Loucy (cell line): ENCODE data around the gene CCDC91.

Experiments used
- H2AFZ ChIP-seq: fragments of 200-600 bp; sonication (generic); 2 replicates; pipeline ENCODE4 v1.6.0; 2016; ENCODE audit warnings: antibody characterized with exemption, mild to moderate bottlenecking, low read length, moderate library complexity
- H3F3A ChIP-seq: fragments of 200-600 bp; 2 replicates; pipeline ENCODE4 v1.6.0; 2016; ENCODE audit warnings: antibody characterized with exemption, low read depth, mild to moderate bottlenecking
- H3K27me3 ChIP-seq: fragments of 200-600 bp; sonication (generic); 2 replicates; pipeline ENCODE4 v1.6.1; 2014; ENCODE audit warnings: low read length, mild to moderate bottlenecking; ENCODE audit not compliant: insufficient read depth, poor library complexity, severe bottlenecking
- H3K36me3 ChIP-seq: fragments of 200-600 bp; sonication (generic); 2 replicates; pipeline ENCODE4 v1.6.1; 2016; ENCODE audit warnings: low read length; ENCODE audit not compliant: insufficient read depth
- H3K4me1 ChIP-seq: fragments of 200-600 bp; sonication (generic); 2 replicates; pipeline ENCODE4 v1.5.1; 2014; ENCODE audit warnings: low read length, mild to moderate bottlenecking; ENCODE audit not compliant: insufficient read depth, poor library complexity, severe bottlenecking
- H3K4me2 ChIP-seq: fragments of 200-600 bp; sonication (generic); 2 replicates; pipeline ENCODE4 v1.6.0; 2014; ENCODE audit warnings: antibody characterized with exemption, low read length, low read depth, mild to moderate bottlenecking; ENCODE audit not compliant: poor library complexity, severe bottlenecking
- H3K4me3 ChIP-seq: fragments of 200-600 bp; sonication (generic); 2 replicates; pipeline ENCODE4 v1.5.1; 2014; ENCODE audit warnings: low read length, mild to moderate bottlenecking, mixed read lengths; ENCODE audit not compliant: poor library complexity, severe bottlenecking
- H3K79me2 ChIP-seq: fragments of 200-600 bp; sonication (generic); 2 replicates; pipeline ENCODE4 v1.6.1; 2014; ENCODE audit warnings: low read length; ENCODE audit not compliant: insufficient read depth
- H3K9ac ChIP-seq: fragments of 200-600 bp; sonication (generic); 2 replicates; pipeline ENCODE4 v1.6.0; 2014; ENCODE audit warnings: mild to moderate bottlenecking, low read depth, low read length, moderate library complexity; ENCODE audit not compliant: poor library complexity, severe bottlenecking
- H3K9me2 ChIP-seq: fragments of 200-600 bp; sonication (generic); replicated peaks from 2 replicates; pipeline ENCODE4 v1.6.1; 2016; ENCODE audit warnings: low read depth, low read length, mixed read lengths
- H3K9me3 ChIP-seq: fragments of 200-600 bp; sonication (generic); 2 replicates; pipeline ENCODE4 v1.6.1; 2014; ENCODE audit warnings: mild to moderate bottlenecking, antibody characterized with exemption, low read length, low read depth; ENCODE audit not compliant: insufficient read depth
- H4K20me1 ChIP-seq: fragments of 200-600 bp; sonication (generic); 2 replicates; pipeline ENCODE4 v1.6.0; 2014; ENCODE audit warnings: antibody characterized with exemption, low read length, mild to moderate bottlenecking; ENCODE audit not compliant: insufficient read depth, poor library complexity, severe bottlenecking
- EZH2phosphoT487 ChIP-seq: fragments of 200-600 bp; IDR thresholded peaks from 2 replicates; pipeline ENCODE4 v1.6.1; 2018; ENCODE audit warnings: antibody characterized with exemption, mild to moderate bottlenecking, moderate library complexity, borderline replicate concordance
- TF ChIP-seq, protein P1 (sequence below): fragments of 200-600 bp; sonication (generic); conservative IDR thresholded peaks from 2 replicates; pipeline ENCODE4 v1.5.1; 2014; ENCODE audit warnings: mild to moderate bottlenecking, antibody characterized with exemption, low read length

CCDC91 gene

DNA sequence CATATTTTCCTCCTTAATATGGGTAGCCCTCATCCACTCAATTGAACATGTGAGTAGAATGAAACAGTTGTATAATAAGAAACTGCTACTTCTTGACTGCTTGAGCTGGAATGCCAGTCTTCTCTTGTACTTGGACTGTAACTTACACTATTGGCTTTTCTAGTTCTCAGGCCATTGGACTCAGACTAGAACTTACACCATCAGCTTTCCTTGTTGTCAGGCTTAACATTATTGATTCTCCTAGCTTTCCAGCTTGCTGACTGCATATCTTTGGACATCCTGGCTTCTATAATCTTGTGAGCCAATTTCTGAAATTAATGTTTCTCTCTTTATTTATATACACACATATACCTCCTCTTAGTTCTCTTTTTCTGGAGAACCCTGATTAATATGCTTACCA lies 24.8 kb downstream of the CCDC91 start:
- no peaks in the 10 kb centered on the region for H3K27me3 ChIP-seq
- H3K36me3 ChIP-seq: peaks cover 38% of the 10 kb centered on the region
- no peaks in the 10 kb centered on the region for H3K9me2 ChIP-seq
- H3F3A ChIP-seq: no peaks in the 10 kb centered on the region
- H3K4me1 ChIP-seq: peaks cover 9% of the 10 kb centered on the region
- peaks cover 4% of the 10 kb centered on the region for H4K20me1 ChIP-seq
- peaks cover 20% of the 10 kb centered on the region; the same call in 1 of the 2 replicates for H3K79me2 ChIP-seq
- peaks cover 9% of the 10 kb centered on the region for H3K9me3 ChIP-seq
- H2AFZ ChIP-seq: no peak overlapping the region
- no peak for TF ChIP-seq EZH2phosphoT487
- TF ChIP-seq, protein P1, sequence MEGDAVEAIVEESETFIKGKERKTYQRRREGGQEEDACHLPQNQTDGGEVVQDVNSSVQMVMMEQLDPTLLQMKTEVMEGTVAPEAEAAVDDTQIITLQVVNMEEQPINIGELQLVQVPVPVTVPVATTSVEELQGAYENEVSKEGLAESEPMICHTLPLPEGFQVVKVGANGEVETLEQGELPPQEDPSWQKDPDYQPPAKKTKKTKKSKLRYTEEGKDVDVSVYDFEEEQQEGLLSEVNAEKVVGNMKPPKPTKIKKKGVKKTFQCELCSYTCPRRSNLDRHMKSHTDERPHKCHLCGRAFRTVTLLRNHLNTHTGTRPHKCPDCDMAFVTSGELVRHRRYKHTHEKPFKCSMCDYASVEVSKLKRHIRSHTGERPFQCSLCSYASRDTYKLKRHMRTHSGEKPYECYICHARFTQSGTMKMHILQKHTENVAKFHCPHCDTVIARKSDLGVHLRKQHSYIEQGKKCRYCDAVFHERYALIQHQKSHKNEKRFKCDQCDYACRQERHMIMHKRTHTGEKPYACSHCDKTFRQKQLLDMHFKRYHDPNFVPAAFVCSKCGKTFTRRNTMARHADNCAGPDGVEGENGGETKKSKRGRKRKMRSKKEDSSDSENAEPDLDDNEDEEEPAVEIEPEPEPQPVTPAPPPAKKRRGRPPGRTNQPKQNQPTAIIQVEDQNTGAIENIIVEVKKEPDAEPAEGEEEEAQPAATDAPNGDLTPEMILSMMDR: no peak
- H3K9ac ChIP-seq: no peak overlapping the region
- peak overlapping the region; percentile 13 for H3K4me2 ChIP-seq
- no peak overlapping the region for H3K4me3 ChIP-seq

DNA sequence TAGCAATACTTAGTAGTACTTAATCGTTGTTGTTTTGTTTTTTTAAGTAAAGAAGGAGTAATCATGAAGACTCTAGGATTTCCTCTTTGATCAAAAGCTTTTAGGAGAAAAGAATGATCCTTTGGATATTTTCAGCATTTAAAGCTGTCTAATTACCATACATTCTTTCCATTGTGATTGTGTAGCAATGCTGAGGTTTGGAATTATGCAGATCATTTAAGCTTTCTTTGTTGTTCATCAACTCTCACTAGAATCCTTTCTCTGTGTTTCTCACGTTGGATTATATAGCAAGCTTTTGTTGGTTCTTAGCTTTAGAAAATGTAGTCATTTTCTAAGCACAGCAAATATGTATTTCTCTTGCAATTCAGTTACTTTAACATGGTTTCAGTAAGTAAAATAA lies 25.8 kb downstream of the CCDC91 start:
- H3K4me3 ChIP-seq: no peak overlapping the region
- H3K9me3 ChIP-seq: peaks cover 5% of the 10 kb centered on the region; the same call in 1 of the 2 replicates
- no peaks in the 10 kb centered on the region for H3F3A ChIP-seq
- TF ChIP-seq, protein P1: no peak
- H3K4me2 ChIP-seq: no peak overlapping the region
- peaks cover 9% of the 10 kb centered on the region for H3K4me1 ChIP-seq
- H3K9ac ChIP-seq: no peak overlapping the region
- no peaks in the 10 kb centered on the region for H3K9me2 ChIP-seq
- peaks cover 30% of the 10 kb centered on the region for H3K36me3 ChIP-seq
- H3K27me3 ChIP-seq: no peaks in the 10 kb centered on the region
- peaks cover 6% of the 10 kb centered on the region for H4K20me1 ChIP-seq
- no peak overlapping the region for H2AFZ ChIP-seq
- peaks cover 22% of the 10 kb centered on the region; the same call in 1 of the 2 replicates for H3K79me2 ChIP-seq

DNA sequence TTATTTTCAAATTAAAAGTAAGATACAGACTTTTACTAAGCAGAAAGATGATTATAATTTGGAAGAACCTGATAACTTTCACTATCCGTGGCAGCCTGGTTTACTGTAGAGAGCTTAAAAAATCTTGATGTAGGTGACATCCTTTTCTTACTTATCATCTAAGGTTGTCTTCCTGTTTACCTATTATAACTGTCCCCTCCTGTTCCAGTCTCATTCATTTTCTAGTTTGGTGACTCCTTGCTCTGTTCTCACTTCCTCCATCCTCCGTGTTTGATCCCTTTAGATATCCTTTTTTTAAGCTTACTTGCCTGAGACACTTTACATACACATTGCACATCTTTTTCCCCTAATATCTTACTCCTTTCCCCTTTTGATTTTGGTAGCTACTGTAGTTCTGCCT lies 27.5 kb downstream of the CCDC91 start:
- Histone ChIP-seq H3K9me3 (peaks cover 5% of the 10 kb centered on the region; the same call in 1 of the 2 replicates), H3K4me2 (no peak overlapping the region), H3K4me3 (no peak overlapping the region), H3K9ac (no peak overlapping the region), H3F3A (no peaks in the 10 kb centered on the region), H3K9me2 (no peaks in the 10 kb centered on the region), H2AFZ (no peak overlapping the region), H3K27me3 (no peaks in the 10 kb centered on the region), H3K36me3 (peaks cover 14% of the 10 kb centered on the region; the same call in 1 of the 2 replicates), H3K4me1 (peaks cover 24% of the 10 kb centered on the region), H3K79me2 (peaks cover 27% of the 10 kb centered on the region; the same call in 1 of the 2 replicates), H4K20me1 (peaks cover 24% of the 10 kb centered on the region)
- TF ChIP-seq EZH2phosphoT487: no peak
- TF ChIP-seq, protein P1: no peak
